Activated CD8-positive, alpha-beta T cell treated with anti-CD3 and anti-CD28 coated beads for 36 hours (primary cell): ENCODE data around the gene C1orf52. TPM values are rescaled to one million over a fixed set of nuclear protein-coding genes. Genes with fewer than 3 reads are reported as not detected.
A peak's percentile ranks its signal among the peaks of the same experiment; 100 is the strongest.

Source experiments
- ATAC-seq: fragments of 200-7000 bp; cut with Tn5 transposase; one replicate; pipeline ENCODE4 v1.10.0; 2021; ENCODE audit warnings: mild to moderate bottlenecking, moderate library complexity
- CTCF ChIA-PET: fragments of 350-600 bp; sonication (Branson Sonifier 250); formaldehyde crosslinking; loops from one replicate; lab custom pipeline; 2021; ENCODE audit warnings: antibody characterized with exemption; lab: Charles Lee
- POLR2A ChIA-PET: fragments of 350-600 bp; sonication (Branson Sonifier 250); formaldehyde crosslinking; loops from one replicate; lab custom pipeline; 2021; ENCODE audit warnings: antibody characterized with exemption; lab: Charles Lee
- DNase-seq: peaks from one replicate; pipeline ENCODE4 v3.0.0-alpha.2; 2020
- H3K27ac Mint-ChIP-seq: one replicate; pipeline ENCODE4 v1.8.0; 2021; ENCODE audit warnings: mild to moderate bottlenecking, mixed read lengths
- H3K27me3 Mint-ChIP-seq: one replicate; pipeline ENCODE4 v1.8.0; 2021; ENCODE audit warnings: mixed read lengths
- H3K36me3 Mint-ChIP-seq: one replicate; pipeline ENCODE4 v1.8.0; 2021; ENCODE audit warnings: low read depth, mixed read lengths
- H3K4me1 Mint-ChIP-seq: one replicate; pipeline ENCODE4 v1.8.0; 2021; ENCODE audit warnings: low read depth, mixed read lengths
- H3K4me3 Mint-ChIP-seq: one replicate; pipeline ENCODE4 v1.8.0; 2021; ENCODE audit warnings: mild to moderate bottlenecking, moderate library complexity, mixed read lengths
- H3K9me3 Mint-ChIP-seq: one replicate; pipeline ENCODE4 v1.8.0; 2021; ENCODE audit warnings: mixed read lengths
- CTCF ChIP-seq: fragments of 200-600 bp; IDR thresholded peaks from one replicate; pipeline ENCODE4 v1.8.0; 2022; ENCODE audit warnings: antibody characterized with exemption, mild to moderate bottlenecking
- intact Hi-C: fragments of 100-400 bp; cut with micrococcal nuclease; formaldehyde crosslinking; loops from one replicate; pipeline ENCODE4 v1.10.0; 2022
- total RNA-seq, 2 experiments: library from RNA; stranded (reverse); gene quantifications; one replicate each; pipeline ENCODE4 v1.2.3, GENCODE V29; 2021

C1orf52 gene
- total RNA-seq, 2 experiments from 2014 or later, result 26.8 to 35.7 TPM

GRCh38 chr1:85245456-85245855, 14.0 kb downstream of the C1orf52 start:
- Mint-ChIP-seq H3K4me3 (no peak overlapping the region), H3K27me3 (no peaks in the 10 kb centered on the region), H3K27ac (no peak overlapping the region), H3K4me1 (peaks cover 11% of the 10 kb centered on the region), H3K9me3 (peaks cover 6% of the 10 kb centered on the region), H3K36me3 (peaks cover 12% of the 10 kb centered on the region)
- ATAC-seq, result no peak
- POLR2A ChIA-PET, result interaction anchor here (0.8 kb wide), 1 partner anchor 452 kb away, joined by 4 read pairs; no protein-coding TSS in a partner anchor
- CTCF ChIA-PET, result interaction anchor here (2.2 to 4.6 kb wide), 3 partner anchors 9 to 301 kb away, joined by 9 to 25 read pairs (median 16); partner anchors contain the start of gene C1orf52
- DNase-seq, result no peak
- intact Hi-C loops, result no loop called here
- TF ChIP-seq CTCF, result no peak

- ChIA-PET POLR2A (interaction anchor here (0.8 to 0.9 kb wide), 2 partner anchors 8 to 453 kb away, joined by 3 to 4 read pairs; no protein-coding TSS in a partner anchor), CTCF (interaction anchor here (2.2 to 4.6 kb wide), 3 partner anchors 10 to 300 kb away, joined by 9 to 25 read pairs (median 16); partner anchors contain the start of gene C1orf52)
- ATAC-seq (no peak), DNase-seq (no peak)
- intact Hi-C loops, result no loop called here
- Mint-ChIP-seq H3K27me3 (no peaks in the 10 kb centered on the region), H3K4me3 (no peak overlapping the region), H3K36me3 (peaks cover 4% of the 10 kb centered on the region), H3K4me1 (peaks cover 13% of the 10 kb centered on the region), H3K9me3 (peaks cover 2% of the 10 kb centered on the region), H3K27ac (no peak overlapping the region)
- TF ChIP-seq CTCF, result no peak
Observed at GRCh38 chr1:85244271-85245061, 15.0 kb downstream of the C1orf52 start.

- H3K27ac Mint-ChIP-seq, result no peak overlapping the region
- peaks cover 2% of the 10 kb centered on the region for H3K36me3 Mint-ChIP-seq
- intact Hi-C loops, result no loop called here
- DNase-seq, result no peak
- H3K4me1 Mint-ChIP-seq, result peaks cover 13% of the 10 kb centered on the region
- ChIA-PET CTCF (interaction anchor here (2.8 to 4.6 kb wide), 2 partner anchors 11 to 299 kb away, joined by 16 to 25 read pairs; no protein-coding TSS in a partner anchor), POLR2A (no interaction called here)
- H3K9me3 Mint-ChIP-seq, result no peaks in the 10 kb centered on the region
- no peaks in the 10 kb centered on the region for H3K27me3 Mint-ChIP-seq
- H3K4me3 Mint-ChIP-seq, result no peak overlapping the region
- no peak for TF ChIP-seq CTCF
- ATAC-seq, result no peak
Observed at GRCh38 chr1:85243372-85243771, 16.1 kb downstream of the C1orf52 start.

GRCh38 chr1:85240643-85241042, 18.8 kb downstream of the C1orf52 start:
- no peak for ATAC-seq
- peak overlapping the region; percentile 48 for H3K27ac Mint-ChIP-seq
- peaks cover 2% of the 10 kb centered on the region for H3K36me3 Mint-ChIP-seq
- intact Hi-C loops, result no loop called here
- no peak for DNase-seq
- H3K27me3 Mint-ChIP-seq, result no peaks in the 10 kb centered on the region
- no peaks in the 10 kb centered on the region for H3K9me3 Mint-ChIP-seq
- H3K4me3 Mint-ChIP-seq, result no peak overlapping the region
- ChIA-PET POLR2A (interaction anchor here (1.2 kb wide), 1 partner anchor 10 kb away, joined by 5 read pairs; no protein-coding TSS in a partner anchor), CTCF (interaction anchor here (0.7 to 2.0 kb wide), 16 partner anchors 10 to 297 kb away, joined by 3 to 17 read pairs (median 4); partner anchors contain the start of gene SYDE2)
- peak; percentile 9 for TF ChIP-seq CTCF
- peaks cover 13% of the 10 kb centered on the region for H3K4me1 Mint-ChIP-seq
